PC-9 (cell line): Measurements from ENCODE around the gene RAB30. TPM values are rescaled to one million over a fixed set of nuclear protein-coding genes. Genes with fewer than 3 reads are reported as not detected.

ENCODE experiments used
- BruUV-seq: library from RNA; stranded (reverse); fragments of 400-500 nt; replicated peaks from 2 replicates; lab custom pipeline; 2021; lab: Mats Ljungman, UMichigan
- CTCF ChIA-PET: fragments of 300-600 bp; sonication (Branson Sonifier 250); formaldehyde crosslinking; loops from one replicate; lab custom pipeline; 2022; ENCODE audit warnings: antibody characterized with exemption; lab: Charles Lee
- POLR2A ChIA-PET: fragments of 300-600 bp; sonication (Branson Sonifier 250); formaldehyde crosslinking; loops from one replicate; lab custom pipeline; 2022; ENCODE audit warnings: antibody characterized with exemption; ENCODE audit not compliant: unreplicated experiment; lab: Charles Lee
- DNase-seq, 2 experiments: peaks; one replicate each; pipeline versions ENCODE4 v3.0.0 to v3.0.0-alpha.2; 2015 to 2022; ENCODE audit warnings: mixed read lengths in 1 of 2
- H2AFZ ChIP-seq: fragments of 200-600 bp; sonication (generic); 2 replicates; pipeline ENCODE4 v1.8.1; 2017; ENCODE audit warnings: antibody characterized with exemption
- H3F3A ChIP-seq: fragments of 200-600 bp; sonication (generic); 2 replicates; pipeline ENCODE4 v1.8.1; 2017; ENCODE audit warnings: antibody characterized with exemption, mild to moderate bottlenecking, low read depth; ENCODE audit not compliant: insufficient read depth
- H3K27ac ChIP-seq: fragments of 200-600 bp; sonication (generic); 2 replicates; pipeline ENCODE4 v1.6.1; 2016; ENCODE audit warnings: mixed run types
- H3K27me3 ChIP-seq: fragments of 200-600 bp; sonication (generic); 2 replicates; pipeline ENCODE4 v1.6.1; 2016; ENCODE audit warnings: low read depth, mixed run types; ENCODE audit not compliant: insufficient read depth
- H3K36me3 ChIP-seq: fragments of 200-600 bp; sonication (generic); 2 replicates; pipeline ENCODE4 v1.6.1; 2016; ENCODE audit warnings: low read depth, mixed run types
- H3K4me1 ChIP-seq: fragments of 200-600 bp; sonication (generic); replicated peaks from 2 replicates; pipeline ENCODE4 v1.6.1; 2016; ENCODE audit warnings: mixed run types; ENCODE audit not compliant: insufficient read depth
- H3K4me2 ChIP-seq: fragments of 200-600 bp; sonication (generic); 2 replicates; pipeline ENCODE4 v1.6.1; 2017; ENCODE audit warnings: mixed run types
- H3K4me3 ChIP-seq: fragments of 200-600 bp; sonication (generic); 2 replicates; pipeline ENCODE4 v1.6.1; 2016; ENCODE audit warnings: mixed run types
- H3K79me2 ChIP-seq: fragments of 200-600 bp; sonication (generic); 2 replicates; pipeline ENCODE4 v1.6.1; 2017; ENCODE audit warnings: low read depth, mixed run types
- H3K9me2 ChIP-seq: fragments of 200-600 bp; sonication (generic); 2 replicates; pipeline ENCODE4 v1.8.1; 2017; ENCODE audit warnings: mild to moderate bottlenecking; ENCODE audit not compliant: insufficient read depth
- H3K9me3 ChIP-seq: fragments of 200-600 bp; sonication (generic); 2 replicates; pipeline ENCODE4 v1.8.1; 2016; ENCODE audit warnings: low read depth; ENCODE audit not compliant: insufficient read depth
- H4K20me1 ChIP-seq: fragments of 200-600 bp; sonication (generic); 2 replicates; pipeline ENCODE4 v1.8.1; 2017; ENCODE audit not compliant: insufficient read depth
- CTCF ChIP-seq: fragments of 200-600 bp; sonication (generic); conservative IDR thresholded peaks from 2 replicates; pipeline ENCODE4 v1.6.1; 2017; ENCODE audit warnings: mixed run types, antibody characterized with exemption, mild to moderate bottlenecking, moderate library complexity
- EZH2 ChIP-seq: fragments of 200-600 bp; sonication (generic); IDR thresholded peaks from 2 replicates; pipeline ENCODE4 v1.8.0; 2017; ENCODE audit warnings: antibody characterized with exemption, low read depth
- intact Hi-C: fragments of 100-400 bp; cut with micrococcal nuclease; formaldehyde crosslinking; loops from one replicate; pipeline ENCODE4 v1.10.0; 2022; ENCODE audit not compliant: unreplicated experiment
- total RNA-seq: library from RNA; stranded (reverse); gene quantifications from 2 replicates; pipeline ENCODE4 v1.2.3, GENCODE V29; 2021

RAB30 gene
- total RNA-seq, 1 experiment from 2014 or later: 3.6 TPM

GRCh38 chr11:83051760-83052671, 19.7 kb downstream of the RAB30 start:
- no peak overlapping the region for H3K4me3 ChIP-seq
- H3K27ac ChIP-seq: peak overlapping the region; percentile 71
- no peaks in the 10 kb centered on the region for H3K36me3 ChIP-seq
- H4K20me1 ChIP-seq: no peaks in the 10 kb centered on the region
- peak overlapping the region; percentile 52 for H3K4me2 ChIP-seq
- no TSS peak for BruUV-seq
- no peak overlapping the region for H2AFZ ChIP-seq
- intact Hi-C loops: no loop called here
- peaks cover 55% of the 10 kb centered on the region for H3K4me1 ChIP-seq
- H3K79me2 ChIP-seq: peaks cover 7% of the 10 kb centered on the region; the same call in 1 of the 2 replicates
- H3K9me3 ChIP-seq: no peaks in the 10 kb centered on the region
- peaks cover 39% of the 10 kb centered on the region for H3F3A ChIP-seq
- TF ChIP-seq CTCF (no peak), EZH2 (no peak)
- H3K9me2 ChIP-seq: no peaks in the 10 kb centered on the region
- H3K27me3 ChIP-seq: no peaks in the 10 kb centered on the region
- POLR2A ChIA-PET: no interaction called here
- CTCF ChIA-PET: no interaction called here
- peak in 1 of 2 experiments; percentile 97 for DNase-seq

GRCh38 chr11:83047515-83048225, 24.0 kb downstream of the RAB30 start:
- no TSS peak for BruUV-seq
- no peaks in the 10 kb centered on the region for H3K79me2 ChIP-seq
- POLR2A ChIA-PET: no interaction called here

More at GRCh38 chr11:83047515-83048225, 24.0 kb downstream of the RAB30 start:
- intact Hi-C loops: no loop called here
- Histone ChIP-seq H3K27ac (no peak overlapping the region), H4K20me1 (no peaks in the 10 kb centered on the region), H3K9me2 (no peaks in the 10 kb centered on the region), H3K27me3 (no peaks in the 10 kb centered on the region), H2AFZ (no peak overlapping the region), H3K4me3 (no peak overlapping the region), H3K9me3 (no peaks in the 10 kb centered on the region), H3F3A (peaks cover 18% of the 10 kb centered on the region), H3K36me3 (no peaks in the 10 kb centered on the region), H3K4me2 (no peak overlapping the region), H3K4me1 (peaks cover 38% of the 10 kb centered on the region)
- CTCF ChIA-PET: no interaction called here
- DNase-seq: no peak
- TF ChIP-seq EZH2 (no peak), CTCF (no peak)
